GM10266 (cell line): ENCODE measurements around the gene ATF7.

ENCODE experiments used
- DNase-seq: peaks from one replicate; pipeline ENCODE4 v3.0.0; 2012; ENCODE audit errors: extremely low spot score
- TF ChIP-seq, protein P1 (sequence below): IDR thresholded peaks from 2 replicates; pipeline ENCODE4 v1.5.1; 2012; ENCODE audit warnings: mild to moderate bottlenecking, low read depth; ENCODE audit not compliant: control insufficient read depth, insufficient read depth; ENCODE audit errors: missing control alignments

Gene ATF7

DNA sequence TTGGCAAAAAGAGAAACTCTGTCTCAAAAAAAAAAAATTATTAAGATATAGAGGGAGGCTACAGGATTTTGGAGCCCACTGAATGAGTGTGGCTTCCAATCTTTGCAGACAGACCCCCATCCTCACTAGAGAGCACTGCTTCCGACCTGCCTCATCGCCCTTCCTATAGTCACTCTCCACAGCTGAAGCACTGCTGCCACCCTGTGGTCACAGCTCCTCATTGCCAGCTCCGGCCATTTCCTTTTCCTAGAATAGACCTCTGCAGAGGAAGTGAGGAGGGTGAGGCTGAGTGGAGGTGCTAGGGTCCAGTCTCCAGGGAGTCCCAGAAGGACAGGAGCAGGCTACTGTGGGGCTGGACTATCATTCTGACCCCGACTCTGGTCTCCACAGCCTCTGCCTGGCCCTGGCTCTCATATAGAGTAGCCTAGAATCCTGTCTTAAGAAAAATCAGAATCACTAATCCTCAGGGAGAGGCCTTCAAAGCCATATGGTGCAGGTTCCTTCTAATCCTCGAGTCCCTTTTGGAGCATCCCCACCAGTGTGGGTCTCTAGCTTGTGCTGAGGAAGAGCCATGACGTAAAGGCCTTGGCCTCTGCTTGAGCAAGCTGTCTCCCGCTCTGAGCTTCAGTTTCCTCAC, 117.5 kb downstream of the ATF7 start:
- peak; percentile 80 for DNase-seq
- TF ChIP-seq, protein P1, sequence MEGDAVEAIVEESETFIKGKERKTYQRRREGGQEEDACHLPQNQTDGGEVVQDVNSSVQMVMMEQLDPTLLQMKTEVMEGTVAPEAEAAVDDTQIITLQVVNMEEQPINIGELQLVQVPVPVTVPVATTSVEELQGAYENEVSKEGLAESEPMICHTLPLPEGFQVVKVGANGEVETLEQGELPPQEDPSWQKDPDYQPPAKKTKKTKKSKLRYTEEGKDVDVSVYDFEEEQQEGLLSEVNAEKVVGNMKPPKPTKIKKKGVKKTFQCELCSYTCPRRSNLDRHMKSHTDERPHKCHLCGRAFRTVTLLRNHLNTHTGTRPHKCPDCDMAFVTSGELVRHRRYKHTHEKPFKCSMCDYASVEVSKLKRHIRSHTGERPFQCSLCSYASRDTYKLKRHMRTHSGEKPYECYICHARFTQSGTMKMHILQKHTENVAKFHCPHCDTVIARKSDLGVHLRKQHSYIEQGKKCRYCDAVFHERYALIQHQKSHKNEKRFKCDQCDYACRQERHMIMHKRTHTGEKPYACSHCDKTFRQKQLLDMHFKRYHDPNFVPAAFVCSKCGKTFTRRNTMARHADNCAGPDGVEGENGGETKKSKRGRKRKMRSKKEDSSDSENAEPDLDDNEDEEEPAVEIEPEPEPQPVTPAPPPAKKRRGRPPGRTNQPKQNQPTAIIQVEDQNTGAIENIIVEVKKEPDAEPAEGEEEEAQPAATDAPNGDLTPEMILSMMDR = peak; percentile 98

DNA sequence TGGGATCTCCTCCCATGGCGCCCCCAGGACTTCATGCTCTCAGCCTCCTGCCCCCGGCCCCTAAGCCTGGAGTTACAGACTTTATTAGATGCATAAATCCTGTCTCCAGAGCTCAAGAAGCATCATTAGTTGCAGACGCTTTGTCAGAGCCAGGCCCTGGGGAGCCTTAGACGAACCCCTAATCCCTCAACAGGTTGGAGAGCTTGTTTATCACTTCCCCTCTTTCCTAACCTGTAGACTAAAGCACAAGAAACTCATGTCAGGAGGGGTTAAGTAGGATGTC, 118.6 kb downstream of the ATF7 start:
- DNase-seq = no peak
- TF ChIP-seq, protein P1 = no peak

DNA sequence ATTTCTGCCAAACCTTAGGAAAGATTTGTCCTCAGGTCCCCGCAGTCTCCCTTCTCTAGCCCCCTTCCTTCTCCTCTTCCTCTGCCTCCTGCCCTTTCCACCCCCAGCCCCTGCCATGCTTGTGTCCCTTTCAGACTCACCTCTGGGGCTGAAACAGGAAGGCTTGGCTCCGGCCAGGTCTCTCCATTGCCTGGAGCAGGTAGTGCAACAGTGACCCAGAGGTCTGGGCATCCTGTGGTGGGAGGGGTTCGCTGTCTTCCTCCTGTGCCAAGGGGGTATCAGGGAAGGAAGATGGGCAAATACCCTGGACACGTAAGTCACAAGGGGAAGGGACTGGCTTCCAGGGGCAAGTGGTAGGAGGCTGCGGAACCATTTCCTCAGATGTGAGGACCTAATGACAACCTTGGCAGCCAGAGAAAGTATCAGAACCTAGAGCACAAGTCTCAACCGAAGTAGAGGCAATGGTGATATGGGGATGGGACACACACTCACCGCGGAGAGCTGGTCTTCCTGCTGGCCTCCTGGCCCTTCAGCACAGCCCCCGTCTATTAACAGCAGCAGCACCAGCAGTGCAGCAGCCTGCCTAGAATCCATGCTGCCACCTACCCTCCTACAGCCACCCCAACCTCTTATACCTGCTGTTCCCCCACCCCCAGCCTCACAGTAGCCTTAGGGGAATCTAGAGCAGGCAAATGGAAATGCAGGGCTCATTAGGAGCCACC, 119.1 kb downstream of the ATF7 start, which contains the start of gene NPFF:
Gene NPFF (minus strand): TSS at position 604 of the 722 bp plus-strand sequence. CDS start 10 bp downstream, at position 594.
- no peak for DNase-seq
- TF ChIP-seq, protein P1 = no peak

DNA sequence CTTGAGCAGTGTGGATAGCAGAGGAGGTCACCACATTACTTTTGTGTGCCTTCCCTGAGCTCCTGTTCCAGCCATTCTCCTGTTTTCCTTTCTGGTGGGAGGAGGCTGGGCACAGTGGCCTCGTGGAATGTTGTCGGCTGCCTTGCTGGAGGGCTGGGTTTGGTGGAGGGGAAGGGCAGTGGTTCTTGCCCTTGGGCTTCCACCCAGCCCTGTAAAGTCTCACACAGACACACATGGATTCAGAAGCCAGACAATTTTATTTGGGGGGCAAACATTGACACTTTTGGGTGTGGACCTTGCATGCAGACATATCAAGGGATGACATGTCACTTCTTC, 119.8 kb downstream of the ATF7 start:
- TF ChIP-seq, protein P1 = no peak
- DNase-seq = no peak

DNA sequence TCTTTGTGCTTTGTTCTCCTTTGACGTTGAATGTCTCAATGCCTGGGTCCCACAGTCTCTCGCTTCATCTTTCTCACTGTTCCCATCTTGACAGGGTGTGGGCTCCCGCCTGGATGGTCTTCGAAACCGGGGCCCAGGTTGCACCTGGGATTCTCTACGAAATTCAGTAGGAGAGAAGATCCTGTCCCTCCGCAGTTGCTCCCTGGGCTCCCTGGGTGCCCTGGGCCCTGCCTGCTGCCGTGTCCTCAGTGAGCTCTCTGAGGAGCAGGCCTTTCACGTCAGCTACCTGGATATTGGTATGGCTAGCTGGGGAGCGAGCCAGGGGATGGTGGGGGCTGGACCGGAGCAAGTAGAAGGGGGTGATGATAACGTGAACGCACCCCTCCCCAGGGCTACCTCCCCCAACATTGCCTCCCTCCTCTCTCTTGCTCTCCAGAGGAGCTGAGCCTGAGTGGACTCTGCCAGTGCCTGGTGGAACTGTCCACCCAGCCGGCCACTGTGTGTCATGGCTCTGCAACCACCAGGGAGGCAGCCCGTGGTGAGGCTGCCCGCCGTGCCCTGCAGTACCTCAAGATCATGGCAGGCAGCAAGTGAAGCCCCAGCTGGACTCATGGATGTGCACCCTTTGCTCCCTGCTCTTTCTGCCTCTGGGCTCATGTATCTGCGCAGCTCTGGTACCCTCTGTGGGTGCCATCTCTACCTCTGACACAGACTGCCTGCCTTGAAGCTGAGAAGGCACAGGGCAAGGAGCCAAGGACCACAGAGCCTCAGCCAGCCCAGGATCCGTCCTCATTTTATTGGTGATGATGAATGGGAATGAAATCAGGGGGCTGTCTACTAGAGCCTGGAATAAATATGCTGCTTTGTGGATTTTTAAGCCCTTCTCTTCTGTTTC, 120.4 kb downstream of the ATF7 start:
- no peak for DNase-seq
- TF ChIP-seq, protein P1 = no peak

DNA sequence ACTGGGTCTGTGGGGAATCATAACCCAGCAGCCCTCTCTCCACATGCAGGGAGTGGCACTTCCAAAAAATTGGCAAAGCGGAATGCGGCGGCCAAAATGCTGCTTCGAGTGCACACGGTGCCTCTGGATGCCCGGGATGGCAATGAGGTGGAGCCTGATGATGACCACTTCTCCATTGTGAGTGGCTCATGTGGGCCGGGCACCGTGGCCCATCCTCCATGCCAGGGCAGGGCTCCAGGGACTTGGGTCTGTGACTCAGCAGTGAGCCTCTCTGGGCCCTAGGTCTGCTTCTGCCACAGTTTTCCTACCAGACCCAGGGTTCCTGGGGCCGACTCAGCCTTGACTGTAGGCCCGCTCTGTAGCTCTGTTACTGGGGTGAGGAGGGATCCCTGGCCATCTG, 121.1 kb downstream of the ATF7 start:
- no peak for DNase-seq
- TF ChIP-seq, protein P1 = no peak
